Colon (tissue), 2 donors: Measurements from ENCODE around the gene LDAH.

ENCODE experiments used
- FAIRE-seq: peaks from 2 replicates; lab custom pipeline; 2012; peaks lifted over from hg19 to GRCh38; lab: Jason Lieb, UNC
- donor health status: control.
- donor health status: control.

LDAH gene

DNA sequence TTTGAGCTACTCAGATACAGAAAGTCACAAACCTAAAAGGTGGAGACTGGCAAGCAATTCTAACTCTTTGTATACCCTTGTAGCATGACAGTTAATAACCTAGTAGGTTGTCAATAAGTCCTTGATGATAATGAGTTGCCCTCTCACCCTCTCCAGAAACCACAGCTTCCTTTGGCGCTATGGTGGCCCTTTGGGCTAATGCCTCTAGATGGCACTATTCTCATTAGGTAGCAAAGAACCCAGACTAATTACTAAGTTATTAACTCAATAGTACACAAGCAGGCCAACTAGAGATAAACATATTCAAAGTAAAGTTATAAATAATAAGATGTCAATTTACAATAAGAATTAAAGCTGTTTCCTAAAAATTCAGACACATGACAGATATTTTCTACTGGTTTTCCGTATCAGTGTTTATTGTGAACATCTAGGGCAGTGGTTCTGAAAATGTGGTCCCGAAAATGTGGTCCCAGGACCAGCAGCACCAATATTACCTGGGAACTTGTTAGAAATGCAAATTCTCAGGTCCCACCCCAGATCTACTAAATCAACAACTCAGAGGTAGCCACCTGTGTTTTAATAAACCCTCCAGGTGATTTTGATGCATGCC lies 41.1 kb downstream of the LDAH start:
- FAIRE-seq: no peak

DNA sequence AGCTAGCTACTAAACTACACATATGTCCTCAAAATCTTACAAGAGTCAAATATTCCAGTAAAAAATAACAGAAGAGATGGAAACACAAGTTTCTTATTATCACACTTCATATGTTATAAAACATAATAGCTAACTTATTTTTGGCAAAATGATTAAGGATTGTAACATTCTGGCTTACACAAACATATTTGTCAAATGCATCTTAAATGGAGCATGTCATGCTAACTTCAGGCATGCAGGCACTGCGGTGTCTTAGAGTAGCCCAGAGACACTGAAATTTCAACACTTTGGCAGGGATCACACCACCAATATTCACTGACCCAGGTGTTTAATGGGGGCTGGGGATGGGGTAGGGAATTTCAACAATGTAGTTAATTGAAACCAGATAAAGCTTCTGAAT lies 51.6 kb downstream of the LDAH start:
- FAIRE-seq: no peak

DNA sequence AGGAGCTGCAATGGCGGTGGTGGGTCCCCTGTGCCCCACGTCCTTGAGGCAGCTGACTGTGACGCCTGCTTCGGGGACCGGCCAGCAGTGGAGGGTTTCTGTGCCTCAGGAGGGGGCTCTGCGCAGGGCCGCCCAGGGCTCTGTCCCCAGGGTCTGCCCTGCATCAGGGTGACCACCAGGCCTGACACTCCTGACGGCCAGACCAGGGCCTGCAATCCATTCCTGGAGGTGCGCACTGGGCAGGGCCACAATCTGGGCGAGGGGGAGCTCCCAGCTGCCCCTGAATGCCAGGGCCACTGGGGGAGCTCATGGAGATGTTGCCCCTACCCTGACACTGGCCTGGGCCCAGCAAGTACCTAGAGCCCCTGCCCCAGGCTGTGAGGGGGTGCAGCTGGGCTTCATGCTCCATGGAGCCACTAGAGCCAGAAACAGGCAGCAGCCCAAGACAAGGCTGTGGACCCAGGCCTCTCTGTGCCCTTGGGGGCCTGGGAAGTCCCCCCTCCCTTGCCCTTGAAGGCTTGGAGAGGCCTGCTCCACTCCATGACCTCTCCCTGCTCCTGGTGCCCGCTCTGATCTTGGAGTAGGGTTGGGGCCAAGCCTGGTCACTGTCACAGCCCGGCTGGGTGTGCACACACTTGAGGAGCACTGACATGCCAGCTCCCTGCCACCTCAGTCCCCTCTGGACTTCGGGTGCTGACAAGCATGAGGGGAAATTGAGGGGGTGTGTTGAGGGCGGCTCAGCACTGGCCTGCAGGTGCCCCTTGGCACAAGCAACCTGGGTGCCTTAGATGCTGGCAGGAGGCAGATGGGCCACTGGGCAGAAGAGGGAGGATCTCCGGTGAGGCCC lies 55.9 kb downstream of the LDAH start:
- FAIRE-seq: no peak

DNA sequence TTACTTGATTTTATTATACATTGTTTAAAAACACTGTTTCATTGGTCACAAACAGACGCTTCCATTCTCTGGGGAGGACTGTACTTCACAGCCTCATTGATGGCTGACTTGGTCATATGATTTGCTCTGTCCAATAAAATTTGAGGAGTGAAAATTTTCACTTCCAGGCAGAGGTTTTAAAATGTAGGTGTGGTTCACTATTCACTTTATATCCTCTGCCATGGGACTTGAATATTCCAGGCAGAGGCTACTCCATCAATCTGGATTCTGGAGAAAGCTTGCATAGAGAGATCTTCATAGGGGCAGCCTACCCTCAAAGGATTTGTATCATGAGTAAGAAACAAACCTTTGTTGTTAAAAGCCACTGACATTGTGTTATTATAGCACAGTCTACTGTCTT lies 56.7 kb downstream of the LDAH start:
- no peak for FAIRE-seq

DNA sequence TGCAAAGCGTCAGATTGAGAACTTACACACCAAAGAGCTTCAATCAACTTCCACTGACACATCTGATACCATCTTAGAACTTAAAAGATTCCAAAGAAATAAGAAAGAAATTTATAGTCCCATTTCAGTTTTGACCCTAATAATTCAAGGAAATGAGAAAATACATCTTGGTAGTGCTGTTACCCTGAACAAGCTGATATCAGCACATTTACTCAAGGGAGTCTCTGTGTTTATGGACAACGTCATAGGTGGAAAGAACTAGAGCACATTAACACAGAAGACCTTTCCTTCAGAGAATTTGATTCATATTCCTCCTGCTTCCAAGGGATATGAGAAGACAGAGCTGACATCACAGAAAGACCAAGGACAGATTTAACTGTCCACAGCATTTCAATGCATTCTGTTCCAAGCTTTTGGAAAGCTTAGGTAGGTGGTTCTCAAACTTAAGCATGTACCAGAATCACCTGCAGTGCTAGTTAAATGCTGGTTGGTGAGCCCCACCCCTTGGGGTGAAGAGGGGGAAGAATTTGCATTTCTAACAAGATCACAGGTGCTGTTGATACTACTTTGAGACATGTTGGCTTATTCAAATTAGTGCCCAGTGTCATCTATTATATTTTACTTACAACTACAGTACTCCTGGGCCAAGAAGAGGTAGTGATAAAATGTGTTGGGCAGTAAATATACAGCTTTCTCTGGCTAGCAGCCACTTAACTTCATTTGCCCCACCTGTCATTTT lies 59.8 kb downstream of the LDAH start:
- FAIRE-seq: no peak

DNA sequence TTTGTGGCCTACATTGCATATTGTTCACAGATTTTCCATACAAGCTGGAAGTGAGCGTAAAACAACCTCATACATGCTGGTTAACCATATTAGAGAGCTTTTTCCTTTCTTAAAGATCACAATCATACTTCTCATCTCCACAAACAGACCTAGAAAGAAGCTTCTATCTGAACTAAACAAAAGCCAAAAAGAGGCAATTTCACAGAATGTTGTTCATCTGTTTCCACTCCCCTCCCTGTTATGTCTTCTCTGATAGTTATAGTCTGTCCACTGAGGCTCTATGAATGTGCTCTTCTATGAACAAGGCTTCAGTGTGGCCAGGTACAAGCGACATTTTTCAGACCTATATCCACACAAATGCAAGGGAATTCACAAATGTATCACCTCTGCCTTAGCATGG lies 63.4 kb downstream of the LDAH start:
- no peak for FAIRE-seq

DNA sequence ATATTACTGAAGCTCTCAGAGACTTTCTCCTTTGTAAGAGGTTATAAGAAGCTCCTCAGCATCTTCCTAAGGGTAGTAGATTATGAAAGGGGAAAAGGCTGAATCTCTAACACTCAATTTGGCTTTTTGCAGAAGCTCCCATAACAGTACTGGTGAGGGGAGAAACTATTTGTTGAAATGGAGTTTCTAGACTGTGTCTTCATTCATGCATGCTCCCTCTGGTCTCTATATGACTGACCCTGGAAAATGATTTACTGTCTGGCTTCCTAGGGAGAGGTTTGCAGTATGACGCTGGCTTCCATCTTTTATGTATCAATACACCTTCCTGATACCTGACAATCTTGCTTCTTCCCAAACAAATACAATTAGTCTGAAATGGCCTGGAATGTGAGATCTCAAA lies 63.9 kb downstream of the LDAH start:
- no peak for FAIRE-seq

DNA sequence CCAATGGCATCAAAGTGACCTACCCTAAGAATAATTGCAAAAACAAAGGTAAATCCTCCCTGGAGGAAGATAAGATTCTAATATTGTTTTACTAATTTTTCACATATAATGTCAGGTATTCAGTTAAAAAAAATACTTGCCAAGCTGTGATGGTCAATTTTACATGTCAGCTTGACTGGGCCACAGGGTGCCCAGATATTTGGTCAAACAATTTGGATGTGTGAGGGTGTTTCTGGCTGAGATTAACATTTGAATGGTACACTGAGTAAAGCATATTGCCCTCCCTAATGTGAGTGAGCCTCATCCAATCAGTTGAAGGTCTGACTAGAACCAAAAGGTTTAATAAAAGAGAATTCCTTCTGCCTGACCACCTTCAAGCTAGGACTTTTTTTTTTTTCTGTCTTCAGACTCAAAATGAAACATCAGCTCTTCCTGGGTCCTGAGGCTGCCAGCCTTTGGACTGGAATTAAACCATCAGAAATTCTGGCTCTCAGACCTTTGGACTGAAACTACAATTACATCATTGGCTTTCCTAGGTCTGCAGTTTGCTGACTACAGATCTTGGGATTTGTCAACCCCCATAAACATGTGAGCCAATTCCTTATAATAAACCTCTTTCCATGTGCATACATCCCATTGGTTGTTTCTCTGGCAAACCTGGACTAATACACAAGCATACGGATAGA lies 65.4 kb downstream of the LDAH start:
- no peak for FAIRE-seq

DNA sequence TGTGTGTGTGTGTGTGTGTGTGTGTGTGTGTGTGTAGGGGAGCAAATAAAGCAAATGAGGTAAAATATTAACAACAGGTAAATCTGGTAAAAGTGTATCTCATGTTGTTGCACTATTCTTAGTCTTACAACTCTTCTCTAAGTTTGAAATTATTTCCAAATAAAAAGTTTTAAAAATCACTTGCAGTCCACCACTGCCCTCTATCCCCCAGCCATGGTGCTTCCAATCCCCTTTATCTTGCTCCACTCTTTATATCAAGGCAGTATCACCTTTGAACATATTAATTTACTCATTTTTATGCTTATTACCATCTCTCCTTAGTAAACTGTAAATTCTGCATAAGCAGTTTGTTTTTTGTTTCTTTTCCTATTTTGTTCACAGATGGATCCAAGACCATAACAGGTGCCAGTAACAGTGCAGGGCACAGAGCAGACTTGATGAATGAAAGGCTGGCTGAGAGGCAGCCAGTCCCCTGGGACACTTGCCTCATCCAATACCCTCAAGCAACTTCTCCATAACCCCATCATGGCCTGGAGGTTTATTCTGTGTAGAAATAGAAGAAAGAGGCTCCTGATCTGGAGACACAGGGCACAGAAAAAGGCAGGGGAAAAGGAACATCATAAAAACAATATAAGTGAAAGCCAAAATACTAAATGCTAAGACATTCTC lies 67.6 kb downstream of the LDAH start:
- FAIRE-seq: no peak

DNA sequence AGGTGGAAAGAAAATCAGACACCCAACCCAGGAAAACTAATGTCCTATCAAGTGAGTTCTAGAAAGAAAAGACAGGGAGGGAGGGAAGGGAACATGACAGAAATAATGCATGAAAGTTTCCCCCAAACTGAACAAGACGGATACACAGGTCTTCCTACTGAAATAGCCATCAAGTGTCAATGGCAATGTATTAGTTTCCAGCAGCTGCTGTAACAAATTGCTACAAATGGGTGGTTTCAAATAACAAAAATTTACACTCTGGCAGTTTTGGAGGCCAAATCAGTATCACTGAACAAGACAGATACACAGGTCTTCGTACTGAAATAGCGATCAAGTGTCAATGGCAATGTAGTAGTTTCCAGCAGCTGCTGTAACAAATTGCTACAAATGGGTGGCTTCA lies 70.6 kb downstream of the LDAH start:
- no peak for FAIRE-seq

DNA sequence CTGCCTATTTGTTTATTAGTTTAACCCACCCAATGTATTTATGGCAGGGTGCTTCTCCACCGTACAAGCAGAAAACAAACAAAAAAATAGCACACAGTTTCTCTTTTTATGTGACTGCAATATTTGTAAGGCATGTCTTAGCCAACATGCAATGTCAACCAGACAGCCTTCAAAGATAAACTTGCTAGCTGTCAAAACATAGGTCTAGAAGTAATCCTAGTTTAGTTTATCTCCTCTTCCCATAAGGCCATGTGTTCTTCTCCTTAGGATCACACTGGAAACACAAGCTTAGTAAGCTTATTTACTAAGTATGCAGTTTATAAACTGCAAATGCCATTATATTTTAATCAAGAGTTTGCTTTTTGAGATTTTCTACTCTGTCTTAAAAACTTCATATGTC lies 75.6 kb downstream of the LDAH start:
- no peak for FAIRE-seq

DNA sequence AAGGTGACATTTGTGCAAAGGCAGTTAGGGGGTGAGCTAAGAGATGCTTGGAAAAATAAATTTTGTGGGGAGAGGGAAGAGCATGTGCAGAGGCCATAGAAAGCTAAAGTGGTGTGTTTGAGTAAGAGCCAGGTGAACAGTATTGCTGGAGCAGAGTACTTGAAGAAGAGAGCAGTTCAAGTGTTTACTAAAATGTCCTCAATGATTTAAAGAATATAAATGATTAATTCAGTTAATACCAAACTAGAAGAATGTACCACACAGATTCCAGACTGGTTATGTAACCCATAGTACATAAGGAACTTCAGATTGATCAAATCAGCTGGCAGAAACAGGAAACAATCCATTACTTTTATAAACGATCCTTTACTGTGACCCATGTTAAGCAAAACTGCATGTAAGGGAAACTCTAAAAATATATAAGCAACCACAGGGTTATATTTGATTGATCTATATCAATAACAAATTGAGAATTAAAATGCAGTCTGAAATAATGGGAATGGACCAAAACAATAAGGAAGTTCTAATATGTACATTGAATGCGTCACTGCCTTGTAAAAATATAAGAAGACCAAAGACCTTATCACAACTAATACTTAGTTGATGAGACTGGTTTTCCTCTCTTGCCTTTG lies 76.9 kb downstream of the LDAH start:
- no peak for FAIRE-seq

DNA sequence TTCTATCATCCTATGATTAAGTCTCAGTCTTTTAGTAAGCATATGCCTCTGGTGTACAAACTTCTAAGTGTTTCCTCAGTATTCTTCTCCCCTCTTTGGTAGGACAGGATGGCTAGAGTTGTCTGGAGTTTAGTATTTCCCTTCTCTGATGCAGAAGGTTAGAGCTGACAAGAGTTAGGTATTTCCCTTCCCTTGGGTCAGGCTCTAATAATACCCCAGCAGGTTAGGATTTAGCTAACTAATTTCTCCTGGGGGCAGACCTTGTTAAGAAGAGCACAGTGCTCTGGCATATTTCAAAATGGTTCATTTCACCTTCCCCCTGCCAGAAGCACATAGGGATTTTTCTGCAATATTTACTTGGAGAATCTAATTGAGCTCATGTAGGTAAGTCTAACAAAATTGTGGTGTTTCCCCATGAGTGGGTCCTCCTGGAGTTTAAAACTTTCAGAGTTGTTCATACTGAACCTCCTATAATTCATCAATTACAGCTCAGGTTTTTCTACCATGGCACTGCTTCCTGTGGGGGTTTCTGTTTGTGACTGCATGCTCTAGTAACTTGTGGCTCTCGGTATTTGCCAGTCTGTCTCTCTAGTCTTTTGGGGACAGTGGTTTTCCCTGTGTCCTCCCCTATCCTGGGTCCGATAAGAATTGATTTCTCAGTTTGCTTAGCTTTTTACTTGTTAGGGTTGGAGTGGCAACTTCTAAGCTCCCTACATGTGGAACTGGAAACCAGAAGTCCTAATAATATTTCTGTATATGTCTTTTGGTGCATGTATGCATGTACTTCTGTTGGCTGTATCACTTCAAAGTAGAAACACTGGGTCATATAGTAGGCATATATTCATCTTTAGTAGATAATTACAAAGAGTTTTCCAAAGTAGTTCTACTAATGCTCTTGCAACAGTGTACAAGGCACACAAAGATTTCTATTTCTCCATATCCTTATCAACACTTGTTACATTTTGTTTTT lies 78.2 kb downstream of the LDAH start:
- no peak for FAIRE-seq

DNA sequence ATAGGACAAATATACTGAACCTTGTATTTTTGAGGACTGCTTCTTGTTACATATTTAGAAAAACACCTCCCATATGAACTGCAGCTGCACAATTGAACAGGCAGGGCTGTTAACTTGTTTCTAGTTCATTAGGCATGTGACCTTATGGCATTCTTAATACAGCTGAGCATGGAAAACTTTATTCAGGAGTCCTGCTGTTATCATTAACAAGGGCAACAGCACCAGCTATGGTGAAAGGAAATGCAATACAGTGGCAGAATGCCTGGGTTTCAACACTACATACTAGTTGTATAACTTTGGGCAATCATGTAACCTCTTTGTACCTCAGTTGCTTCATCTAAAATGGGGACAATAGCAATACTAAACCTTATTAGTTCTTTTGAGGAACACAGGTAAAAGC lies 84.1 kb downstream of the LDAH start:
- no peak for FAIRE-seq

DNA sequence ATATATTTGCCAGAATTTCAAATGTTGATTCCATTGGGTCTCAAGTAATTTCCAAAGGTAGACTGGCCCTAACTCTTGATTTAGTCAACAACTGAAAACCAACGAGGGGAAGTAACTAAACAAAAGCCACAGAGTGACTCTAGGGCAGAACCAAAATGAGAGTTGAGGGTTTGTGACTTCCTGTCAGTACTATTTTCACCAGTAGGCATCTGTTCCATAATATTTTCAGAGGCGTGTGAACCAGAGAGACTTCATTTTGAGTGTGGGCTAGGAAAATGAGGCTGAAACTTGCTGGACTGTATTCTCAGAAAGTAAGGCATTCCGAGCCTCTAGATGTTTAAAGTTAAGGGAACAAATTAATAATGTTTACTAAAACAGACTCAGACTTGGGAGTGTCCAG lies 85.4 kb downstream of the LDAH start:
- FAIRE-seq: no peak

DNA sequence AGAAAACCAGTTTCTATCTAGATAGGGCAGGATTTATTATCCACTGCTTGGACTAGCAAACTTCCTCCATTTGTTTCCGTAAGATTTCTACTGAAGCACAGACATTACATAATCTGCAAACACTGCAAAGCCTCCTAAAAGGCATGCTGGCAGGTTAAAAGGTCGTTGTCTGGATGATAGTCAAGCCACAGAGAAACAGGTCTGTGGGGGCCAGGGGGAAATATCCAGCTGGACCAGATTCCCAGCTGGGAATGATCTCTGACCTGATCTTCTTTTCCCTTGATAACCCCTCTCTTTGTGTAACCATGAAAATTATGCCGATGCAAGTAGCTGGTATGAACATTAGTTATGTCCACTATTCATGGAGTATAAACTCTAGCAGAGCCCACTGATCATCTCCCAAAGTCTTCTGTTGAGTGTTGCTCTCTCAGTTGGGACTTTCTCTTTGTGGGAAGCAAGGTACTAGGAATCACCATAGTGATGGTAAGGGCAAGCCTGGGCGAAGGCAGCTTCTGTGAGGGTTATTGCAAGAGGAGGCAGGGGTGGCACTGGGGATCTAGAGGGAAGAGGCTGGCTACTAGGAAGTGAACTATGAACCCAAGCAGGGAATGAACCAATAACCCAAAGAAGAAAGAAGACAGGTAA lies 94.7 kb downstream of the LDAH start:
- FAIRE-seq: no peak

DNA sequence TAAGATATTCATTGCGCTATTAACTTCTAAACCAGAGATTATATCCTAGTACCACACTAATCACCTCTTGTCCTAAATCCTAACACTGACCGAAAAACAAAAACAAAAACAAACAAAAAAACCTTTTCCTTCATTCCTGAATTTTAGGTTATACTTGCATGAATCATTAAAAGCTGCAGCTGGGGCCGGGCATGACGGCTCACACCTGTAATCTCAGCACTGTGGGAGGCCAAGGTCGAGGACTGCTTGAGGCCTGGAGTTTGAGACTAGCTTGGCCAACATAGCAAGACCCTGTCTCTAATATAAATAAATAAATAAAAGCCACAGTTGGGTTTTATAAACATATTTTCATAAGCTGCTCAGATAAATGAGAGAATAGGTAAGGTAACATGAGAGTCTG lies 96.0 kb downstream of the LDAH start:
- FAIRE-seq: no peak

DNA sequence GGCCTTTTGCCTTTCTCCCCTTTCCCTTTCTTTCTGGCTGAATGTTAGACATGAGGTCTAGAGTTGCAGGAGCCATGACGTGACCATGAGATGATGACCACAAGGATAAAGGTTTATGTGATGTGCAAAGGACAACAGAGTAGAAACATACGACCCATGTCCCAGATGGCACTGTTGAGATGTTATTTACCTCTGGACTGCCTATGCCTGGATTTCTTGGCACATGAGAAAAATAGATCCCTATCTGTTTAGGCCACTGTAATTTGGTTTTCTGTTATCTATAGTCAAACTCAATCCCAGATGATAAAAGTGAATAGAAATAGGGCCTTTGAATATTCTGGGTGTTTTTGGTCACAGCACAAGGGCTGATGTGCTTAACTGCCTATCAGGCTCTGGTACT lies 97.1 kb downstream of the LDAH start:
- FAIRE-seq: no peak

DNA sequence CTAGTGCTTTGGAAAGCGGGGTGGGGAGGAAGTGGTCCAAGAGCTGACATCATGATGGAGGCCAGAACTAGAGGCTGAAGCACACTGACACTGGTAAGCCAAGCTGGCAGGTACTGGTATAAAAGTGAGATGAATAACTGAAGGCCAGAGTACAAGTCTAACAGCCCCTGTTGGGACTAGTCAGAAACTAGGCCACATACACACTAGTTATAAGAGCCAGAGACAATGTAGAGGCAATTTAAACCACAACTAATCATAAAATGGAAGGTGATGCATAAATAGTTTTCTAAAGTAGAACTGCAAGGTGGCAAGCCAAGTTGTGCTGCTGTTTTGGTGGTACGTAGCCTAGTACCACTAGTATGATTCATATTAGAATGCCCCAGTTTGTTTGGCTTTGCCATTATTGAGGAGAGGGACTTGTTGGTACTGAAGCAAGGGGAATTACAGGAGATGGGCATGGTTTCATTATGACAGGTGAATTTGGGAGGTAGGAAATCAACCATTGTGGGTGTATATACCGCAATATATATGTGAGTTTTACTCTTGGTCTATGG lies 98.3 kb downstream of the LDAH start:
- no peak for FAIRE-seq

DNA sequence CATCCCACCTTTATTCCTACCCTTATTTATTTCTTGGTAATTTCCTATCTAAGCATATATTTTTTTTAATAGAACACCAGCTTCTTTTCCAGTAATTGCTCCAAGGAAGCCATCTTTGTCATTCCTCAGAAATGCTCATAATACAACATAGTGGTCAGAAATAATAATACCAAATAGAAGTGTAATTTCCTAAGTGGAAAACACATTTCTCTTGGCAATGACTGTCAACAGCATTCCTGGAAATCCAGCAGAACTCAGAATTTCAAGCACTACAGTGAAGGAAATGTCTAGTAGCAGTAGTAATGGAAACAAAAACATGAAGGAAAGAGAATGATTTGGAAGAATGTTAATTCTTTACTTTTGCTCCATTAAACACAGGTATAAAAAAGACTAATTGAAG lies 99.4 kb downstream of the LDAH start:
- no peak for FAIRE-seq
